ENCODE results near the gene FNTB. TPM values are rescaled to one million over a fixed set of nuclear protein-coding genes. Genes with fewer than 3 reads are reported as not detected.

FNTB gene
- total RNA-seq, 4 donors from 2014 or later: 11.9 to 25.6 (median 17.6) TPM

DNA sequence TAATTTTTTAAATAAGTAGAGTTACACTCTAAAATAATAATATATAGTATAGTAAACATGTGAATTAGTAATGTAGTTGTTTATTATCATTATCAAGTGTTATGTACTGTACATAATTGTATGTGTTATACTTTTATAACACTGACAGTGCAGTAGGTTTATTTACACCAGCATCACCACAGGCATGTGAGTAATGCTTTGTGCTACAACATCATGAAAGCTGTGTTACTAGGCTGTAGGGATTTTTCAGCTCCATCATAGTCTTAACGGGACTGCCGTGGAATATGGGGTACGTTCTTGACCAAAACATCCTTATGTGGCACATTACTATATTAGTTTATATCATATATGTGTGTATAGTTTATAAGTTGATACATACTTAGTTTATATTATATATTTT lies 8.6 kb downstream of the FNTB start:
- no peak overlapping the region for H3K27ac ChIP-seq
- H3K9me3 ChIP-seq: no peaks in the 10 kb centered on the region
- H3K4me1 ChIP-seq: no peaks in the 10 kb centered on the region
- no peak for TF ChIP-seq POLR2A (IDR thresholded peaks at IDR 0.05)
- TF ChIP-seq CTCF (IDR thresholded peaks at IDR 0.05): no peak
- no peaks in the 10 kb centered on the region for H3K36me3 ChIP-seq
- DNase-seq: no peak
- H3K27me3 ChIP-seq: no peaks in the 10 kb centered on the region
- H3K4me3 ChIP-seq: no peak overlapping the region

- Histone ChIP-seq H3K36me3 (no peaks in the 10 kb centered on the region), H3K4me1 (no peaks in the 10 kb centered on the region), H3K4me3 (no peak overlapping the region), H3K9me3 (no peaks in the 10 kb centered on the region), H3K27ac (no peak overlapping the region), H3K27me3 (no peaks in the 10 kb centered on the region)
- DNase-seq: no peak
- TF ChIP-seq POLR2A (IDR thresholded peaks at IDR 0.05) (no peak), CTCF (IDR thresholded peaks at IDR 0.05) (no peak)
Measured at GRCh38 chr14:64997108-64997794, 10.6 kb downstream of the FNTB start.

- Histone ChIP-seq H3K4me3 (no peak overlapping the region), H3K9me3 (no peaks in the 10 kb centered on the region), H3K4me1 (no peaks in the 10 kb centered on the region), H3K27ac (no peak overlapping the region), H3K27me3 (no peaks in the 10 kb centered on the region), H3K36me3 (no peaks in the 10 kb centered on the region)
- no peak for DNase-seq
- no peak for TF ChIP-seq CTCF (IDR thresholded peaks at IDR 0.05)
- no peak for TF ChIP-seq POLR2A (IDR thresholded peaks at IDR 0.05)
Measured at GRCh38 chr14:64998455-64998931, 11.8 kb downstream of the FNTB start.

DNA sequence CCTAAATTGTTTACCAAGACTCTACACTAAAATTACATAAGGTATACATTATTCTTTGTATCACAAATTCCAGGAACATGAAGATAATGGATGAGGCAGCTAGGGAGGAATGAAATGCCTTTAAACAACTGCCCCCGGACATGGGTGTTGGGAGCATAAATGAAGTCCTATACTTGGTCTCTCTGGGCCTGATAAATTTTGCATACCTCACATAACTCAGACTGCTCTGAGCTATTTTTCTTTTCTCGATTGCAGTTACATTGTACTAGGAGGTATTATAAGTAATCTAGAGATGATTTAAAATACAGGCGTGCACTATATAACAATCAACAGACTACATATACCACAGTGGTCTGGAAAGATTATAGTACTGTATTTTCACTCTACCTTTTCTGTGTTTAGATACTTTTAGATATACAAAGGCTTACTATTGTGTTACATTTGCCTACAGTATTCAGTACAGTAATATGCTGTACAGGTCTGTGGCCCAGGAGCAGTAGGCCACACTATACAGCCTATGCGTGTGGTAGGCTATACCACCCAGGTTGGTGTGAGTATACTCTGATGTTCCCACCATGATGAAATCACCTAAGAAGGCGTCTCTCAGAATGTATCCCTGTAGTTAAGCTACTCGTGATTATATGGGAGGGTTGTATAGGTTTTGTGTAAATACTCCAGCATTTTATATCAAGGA lies 14.3 kb downstream of the FNTB start:
- H3K36me3 ChIP-seq: no peaks in the 10 kb centered on the region
- H3K27ac ChIP-seq: no peak overlapping the region
- no peaks in the 10 kb centered on the region for H3K4me1 ChIP-seq
- no peaks in the 10 kb centered on the region for H3K9me3 ChIP-seq
- H3K4me3 ChIP-seq: no peak overlapping the region
- H3K27me3 ChIP-seq: no peaks in the 10 kb centered on the region
- DNase-seq: no peak
- TF ChIP-seq CTCF (IDR thresholded peaks at IDR 0.05) (no peak), POLR2A (IDR thresholded peaks at IDR 0.05) (no peak)

DNA sequence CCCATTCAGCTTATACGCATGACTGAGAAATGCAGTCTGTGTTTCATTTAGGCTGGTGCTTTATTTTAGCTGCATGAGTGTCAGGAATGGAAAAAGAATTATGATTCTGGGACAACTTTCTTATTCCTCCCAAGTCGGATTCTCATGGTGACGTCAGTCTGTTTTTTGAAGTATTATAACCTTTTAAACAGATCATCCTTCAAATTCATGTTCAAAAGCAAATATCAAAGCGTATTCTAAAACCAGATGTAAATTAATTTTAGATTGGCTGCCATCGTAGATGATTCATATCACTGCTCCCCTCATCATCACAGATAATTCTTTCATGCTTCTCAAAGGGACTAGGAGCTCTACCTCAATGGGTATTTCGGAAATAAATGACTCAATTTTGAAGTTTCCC lies 15.0 kb downstream of the FNTB start:
- no peaks in the 10 kb centered on the region for H3K9me3 ChIP-seq
- no peak for DNase-seq
- no peaks in the 10 kb centered on the region for H3K4me1 ChIP-seq
- no peak overlapping the region for H3K4me3 ChIP-seq
- no peaks in the 10 kb centered on the region for H3K36me3 ChIP-seq
- H3K27me3 ChIP-seq: no peaks in the 10 kb centered on the region
- TF ChIP-seq CTCF (IDR thresholded peaks at IDR 0.05): no peak
- no peak for TF ChIP-seq POLR2A (IDR thresholded peaks at IDR 0.05)
- H3K27ac ChIP-seq: no peak overlapping the region
